GM10266 (cell line): ENCODE data around the gene NLRP6.
"Not testable (repeated sequence)": the region's sequence is repeated elsewhere in the genome, so short reads cannot be mapped to it uniquely, and the experiment has no call there.

Experiments used
- DNase-seq: peaks from one replicate; pipeline ENCODE4 v3.0.0; 2012; ENCODE audit errors: extremely low spot score
- TF ChIP-seq, protein P1 (sequence below): IDR thresholded peaks from 2 replicates; pipeline ENCODE4 v1.5.1; 2012; ENCODE audit warnings: mild to moderate bottlenecking, low read depth; ENCODE audit not compliant: control insufficient read depth, insufficient read depth; ENCODE audit errors: missing control alignments

NLRP6 gene

DNA sequence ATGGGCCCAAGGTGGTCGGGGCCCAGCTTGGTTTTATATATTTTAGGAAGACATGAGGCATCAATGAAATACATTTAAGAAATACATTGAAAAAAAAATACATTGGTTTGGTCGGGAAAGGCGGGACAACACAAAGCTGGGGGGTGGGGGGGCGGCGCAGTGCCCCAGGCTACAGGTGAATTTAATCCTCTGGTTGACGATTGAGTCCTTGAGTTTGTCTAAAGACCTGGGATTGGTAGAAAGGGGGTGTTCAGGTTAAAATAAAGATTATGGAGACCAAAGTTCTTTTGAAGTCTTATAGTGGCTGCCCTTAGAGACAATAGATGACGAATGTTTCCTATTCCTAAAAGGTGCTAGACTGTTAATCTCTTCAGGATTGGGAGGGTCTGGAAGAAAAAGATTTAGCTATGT lies 38.7 kb downstream of the NLRP6 start:
- DNase-seq, result no peak
- TF ChIP-seq, protein P1, sequence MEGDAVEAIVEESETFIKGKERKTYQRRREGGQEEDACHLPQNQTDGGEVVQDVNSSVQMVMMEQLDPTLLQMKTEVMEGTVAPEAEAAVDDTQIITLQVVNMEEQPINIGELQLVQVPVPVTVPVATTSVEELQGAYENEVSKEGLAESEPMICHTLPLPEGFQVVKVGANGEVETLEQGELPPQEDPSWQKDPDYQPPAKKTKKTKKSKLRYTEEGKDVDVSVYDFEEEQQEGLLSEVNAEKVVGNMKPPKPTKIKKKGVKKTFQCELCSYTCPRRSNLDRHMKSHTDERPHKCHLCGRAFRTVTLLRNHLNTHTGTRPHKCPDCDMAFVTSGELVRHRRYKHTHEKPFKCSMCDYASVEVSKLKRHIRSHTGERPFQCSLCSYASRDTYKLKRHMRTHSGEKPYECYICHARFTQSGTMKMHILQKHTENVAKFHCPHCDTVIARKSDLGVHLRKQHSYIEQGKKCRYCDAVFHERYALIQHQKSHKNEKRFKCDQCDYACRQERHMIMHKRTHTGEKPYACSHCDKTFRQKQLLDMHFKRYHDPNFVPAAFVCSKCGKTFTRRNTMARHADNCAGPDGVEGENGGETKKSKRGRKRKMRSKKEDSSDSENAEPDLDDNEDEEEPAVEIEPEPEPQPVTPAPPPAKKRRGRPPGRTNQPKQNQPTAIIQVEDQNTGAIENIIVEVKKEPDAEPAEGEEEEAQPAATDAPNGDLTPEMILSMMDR, result no peak

DNA sequence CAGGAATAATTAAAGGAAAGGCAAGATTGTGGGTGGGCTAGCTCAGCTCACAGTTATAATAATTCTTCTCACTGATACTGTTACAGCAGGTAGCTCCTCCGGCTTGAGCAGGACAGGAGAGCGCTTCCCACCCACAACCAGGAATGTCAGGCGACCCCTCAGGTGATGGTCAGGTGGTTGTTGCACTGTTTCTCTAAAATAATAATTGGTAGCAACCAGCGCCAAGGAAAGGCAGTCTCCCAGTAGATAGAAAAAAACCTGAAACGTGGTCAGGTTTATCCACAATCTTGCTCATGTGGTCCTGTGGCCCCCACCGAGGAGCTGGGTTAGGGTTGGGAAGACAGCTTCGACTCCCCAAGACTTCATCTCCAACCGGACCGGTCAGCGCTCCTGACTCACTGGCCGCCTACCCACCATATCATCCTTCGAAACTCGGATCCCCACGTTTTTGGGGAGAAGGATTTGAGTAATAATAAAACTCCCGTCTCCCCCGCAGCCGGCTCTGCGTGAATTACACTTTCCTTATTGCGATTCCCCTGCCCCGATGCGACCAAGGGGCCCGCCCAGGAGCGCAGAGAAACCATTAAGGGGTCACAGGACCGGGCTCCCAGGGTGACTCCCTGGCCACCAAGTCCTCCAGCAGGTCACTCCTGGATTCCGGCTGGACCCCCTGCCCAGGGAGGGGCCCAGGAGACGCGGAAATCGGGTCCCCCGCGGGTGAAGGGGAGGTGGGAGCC lies 39.6 kb downstream of the NLRP6 start:
- DNase-seq, result not testable (repeated sequence)

DNA sequence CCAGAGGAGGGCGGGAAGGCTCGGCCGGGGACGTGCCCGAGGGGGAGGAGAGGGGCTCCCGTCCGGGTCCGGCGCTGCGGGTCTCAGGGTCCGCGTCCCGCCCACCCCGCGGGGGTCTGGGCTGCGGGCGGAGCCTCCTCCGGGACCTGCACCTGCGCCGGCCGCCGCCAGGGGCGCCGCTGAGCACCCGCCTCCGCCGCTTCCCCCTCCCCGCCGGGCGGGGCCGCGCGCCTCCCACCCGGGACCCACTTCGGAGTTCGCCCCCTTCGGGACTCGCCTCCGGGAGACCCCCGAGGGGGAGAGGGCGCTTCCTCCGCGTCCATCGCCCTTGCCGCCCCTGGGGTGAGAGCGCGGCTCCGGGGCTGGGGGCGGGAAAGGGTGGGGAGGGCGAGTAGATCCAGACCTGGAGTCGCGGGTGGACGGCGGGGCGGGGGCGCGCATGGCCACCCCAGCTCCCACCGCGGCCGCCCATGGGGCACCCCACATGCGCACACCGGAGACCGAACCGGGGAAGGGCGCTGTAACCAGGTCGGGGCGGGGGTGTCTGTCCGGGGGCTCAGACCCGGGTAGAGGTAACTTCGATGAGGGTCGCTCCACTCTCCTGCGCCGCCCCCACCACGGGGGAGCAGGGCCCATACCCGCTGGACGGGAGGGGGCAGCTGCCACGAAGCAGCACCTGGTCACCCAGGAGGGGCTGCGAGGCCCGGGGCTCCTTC lies 40.4 kb downstream of the NLRP6 start:
- not testable (repeated sequence) for DNase-seq

DNA sequence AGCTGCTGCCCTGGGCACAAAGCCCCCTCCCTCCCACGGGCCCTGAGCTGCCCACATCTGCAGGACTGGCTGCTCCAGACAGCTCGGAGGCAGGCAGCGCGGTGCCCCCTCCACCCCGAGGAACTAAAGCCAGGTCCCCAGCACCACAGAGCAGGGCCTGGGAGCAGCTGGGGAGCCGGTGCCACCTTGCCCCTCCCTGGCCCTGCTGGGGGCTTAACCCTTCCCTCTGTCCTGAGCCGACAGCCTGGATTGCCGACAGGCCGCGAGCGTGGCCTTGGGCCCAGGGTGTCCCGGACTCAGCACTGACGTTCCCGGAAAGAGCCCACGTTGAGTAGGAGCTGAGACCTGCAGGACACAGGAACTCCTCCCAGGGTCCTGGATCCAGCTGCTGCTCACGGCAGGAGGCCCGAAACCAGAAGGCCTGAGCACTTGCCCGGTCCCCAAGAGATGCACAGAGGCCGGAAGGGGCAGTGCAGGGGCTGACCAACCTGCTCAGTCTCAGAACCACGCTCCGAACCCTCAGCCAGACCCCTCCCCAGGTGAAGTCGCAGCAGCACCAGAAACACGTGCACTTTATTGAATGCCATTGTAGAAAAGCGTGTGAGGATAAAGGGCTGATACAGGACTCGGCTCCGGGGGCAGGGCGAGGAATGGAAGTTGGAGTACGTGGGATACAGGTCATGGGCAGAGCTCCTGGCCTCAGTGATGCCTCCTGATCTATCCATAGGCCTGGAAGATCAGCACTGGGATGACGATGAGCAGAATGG lies 41.1 kb downstream of the NLRP6 start:
- not testable (repeated sequence) for DNase-seq

DNA sequence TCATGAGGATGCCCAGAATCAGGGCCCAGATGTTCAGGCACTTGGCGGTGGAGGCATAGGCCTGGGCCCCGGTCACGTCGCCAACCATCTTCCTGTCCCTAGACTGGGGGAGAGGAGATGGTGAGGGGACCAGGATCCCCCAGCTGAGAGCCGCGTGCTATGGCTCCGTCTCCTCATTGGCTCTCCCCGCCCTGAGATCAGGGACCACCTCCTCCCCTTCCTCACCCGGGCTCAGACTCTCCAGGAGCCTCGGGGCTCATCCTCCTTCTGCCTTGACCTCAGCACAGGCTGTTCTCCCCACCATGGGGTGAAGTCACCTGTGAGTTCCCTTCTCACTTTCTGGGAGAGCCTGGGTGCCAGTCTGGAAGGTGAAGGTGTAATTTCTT lies 41.7 kb downstream of the NLRP6 start:
- DNase-seq, result not testable (repeated sequence)

DNA sequence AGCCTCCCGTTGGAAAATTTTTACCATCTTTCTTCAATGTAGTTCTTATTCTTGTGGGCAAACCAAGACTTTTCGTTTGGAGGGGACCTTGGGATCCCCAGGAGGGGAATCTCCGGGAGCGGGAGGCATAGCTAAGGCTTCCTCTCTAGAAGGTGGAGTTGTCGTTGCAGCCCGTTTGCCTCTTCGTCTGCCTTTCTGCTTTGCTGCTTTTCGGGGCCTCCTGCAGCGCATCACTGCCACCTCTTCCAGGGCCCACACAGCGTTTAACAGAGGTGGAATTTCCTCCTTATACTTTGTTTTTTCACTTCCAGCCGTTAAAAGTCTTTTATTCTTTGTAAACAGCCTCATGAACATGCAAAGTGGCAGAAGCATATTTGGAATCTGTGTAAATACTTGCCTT lies 45.9 kb downstream of the NLRP6 start:
- DNase-seq, result no peak
- TF ChIP-seq, protein P1, result no peak

DNA sequence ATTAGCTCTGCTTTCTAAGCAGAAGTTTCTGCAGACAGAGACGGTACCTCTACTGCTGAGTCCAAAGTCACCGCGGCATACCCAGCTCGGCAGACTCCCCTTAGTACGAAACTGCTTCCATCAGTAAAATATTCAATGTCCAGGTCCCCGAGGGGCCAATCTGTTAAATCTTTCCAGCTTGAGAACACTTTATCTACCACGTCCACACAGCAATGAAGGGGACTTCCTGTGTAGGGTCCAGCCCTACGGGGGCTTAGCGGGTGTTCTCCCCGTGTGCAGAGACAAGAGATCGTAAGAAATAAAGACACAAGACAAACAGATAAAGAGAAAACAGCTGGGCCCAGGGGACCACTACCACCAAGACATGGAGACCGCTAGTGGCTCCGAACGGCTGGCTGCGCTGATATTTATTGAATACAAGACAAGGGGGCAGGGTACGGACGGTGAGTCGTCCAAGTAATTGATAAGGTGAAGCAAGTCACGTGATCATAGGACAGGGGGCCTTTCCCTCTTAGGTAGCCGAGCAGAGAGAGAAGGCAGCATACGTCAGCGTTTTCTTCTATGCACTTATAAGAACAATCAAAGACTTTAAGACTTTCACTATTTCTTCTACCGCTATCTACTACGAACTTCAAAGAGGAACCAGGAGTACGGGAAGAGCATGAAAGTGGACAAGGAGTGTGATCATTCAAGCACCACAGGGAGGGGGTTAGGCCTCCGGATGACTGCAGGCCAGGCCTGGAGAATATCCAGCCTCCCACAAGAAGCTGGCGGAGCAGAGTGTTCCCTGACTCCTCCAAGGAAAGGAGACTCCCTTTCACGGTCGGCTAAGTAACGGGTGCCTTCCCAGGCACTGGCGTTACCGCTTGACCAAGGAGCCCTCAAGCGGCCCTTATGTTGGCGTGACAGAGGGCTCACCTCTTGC lies 46.6 kb downstream of the NLRP6 start:
- not testable (repeated sequence) for DNase-seq

DNA sequence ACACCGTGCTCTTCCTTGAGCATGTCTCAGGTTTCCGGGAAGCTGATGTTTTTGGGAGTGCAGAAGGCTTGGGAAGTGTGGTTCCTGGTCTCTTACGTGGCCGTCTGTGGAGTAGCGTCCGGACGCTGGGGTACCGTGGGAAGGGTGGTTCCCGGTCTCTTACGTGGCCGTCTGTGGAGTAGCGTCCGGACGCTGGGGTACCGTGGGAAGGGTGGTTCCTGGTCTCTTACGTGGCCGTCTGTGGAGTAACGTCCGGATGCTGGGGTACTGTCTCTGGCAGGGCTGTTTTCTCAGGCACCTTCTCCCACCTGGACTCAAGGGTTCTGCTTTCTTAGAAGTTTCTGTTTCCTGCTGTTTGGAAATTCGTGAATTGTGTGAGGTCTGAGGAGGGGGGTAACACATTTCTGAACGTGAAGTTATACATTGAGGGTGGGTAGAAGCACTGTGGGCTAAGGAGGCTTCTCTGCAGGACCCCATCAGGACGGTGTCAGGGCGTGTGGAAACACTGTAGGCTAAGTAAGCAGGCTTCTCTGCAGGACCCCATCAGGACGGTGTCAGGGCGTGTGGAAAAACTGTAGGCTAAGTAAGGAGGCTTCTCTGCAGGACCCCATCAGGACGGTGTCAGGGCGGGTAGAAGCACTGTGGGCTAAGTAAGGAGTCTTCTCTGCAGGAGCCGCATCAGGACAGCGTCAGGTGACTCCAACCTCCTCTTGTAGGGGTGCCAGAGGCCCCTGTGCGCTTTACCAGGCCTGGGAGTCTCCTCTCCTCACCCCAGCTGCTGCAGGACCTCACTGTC lies 47.8 kb downstream of the NLRP6 start:
- TF ChIP-seq, protein P1, result no peak
- no peak for DNase-seq

DNA sequence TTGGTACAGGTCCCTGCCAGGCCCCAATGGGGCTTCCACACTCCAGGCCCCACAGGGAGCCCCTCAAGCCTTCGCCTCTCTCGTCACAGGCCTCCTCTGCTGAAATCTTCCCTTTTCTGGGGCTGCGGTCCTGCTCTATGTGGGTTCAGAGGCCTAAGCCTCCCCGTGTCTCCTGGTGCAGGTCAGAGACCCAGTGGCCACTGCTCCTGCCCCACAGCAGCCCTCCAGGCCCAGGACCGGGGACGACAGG lies 48.3 kb downstream of the NLRP6 start:
- TF ChIP-seq, protein P1, result no peak
- DNase-seq, result no peak
